Tibial nerve (tissue), 3 donors: ENCODE results near the gene ADAT3.

Experiments used
- POLR2A ChIP-seq, 2 donors: fragments of 450-650 bp; IDR thresholded peaks; one replicate each; pipeline ENCODE4 v1.6.1; 2017; ENCODE audit warnings: antibody characterized with exemption in 2 of 2, mild to moderate bottlenecking in 2 of 2, moderate library complexity in 2 of 2
- TF ChIP-seq, protein P1 (sequence below), 5 experiments: fragments of 200-600 bp in 3 of 5; fragments of 450-650 bp in 2 of 5; sonication (generic) in 3 of 5; IDR thresholded peaks; one replicate each; pipeline ENCODE4 v1.5.1; 2016 to 2019; ENCODE audit warnings: antibody characterized with exemption in 5 of 5, mild to moderate bottlenecking in 3 of 5, moderate library complexity in 2 of 5

GRCh38 chr19:1935484-1936208 lies 30.4 kb downstream of the ADAT3 start:
- TF ChIP-seq, protein P1, sequence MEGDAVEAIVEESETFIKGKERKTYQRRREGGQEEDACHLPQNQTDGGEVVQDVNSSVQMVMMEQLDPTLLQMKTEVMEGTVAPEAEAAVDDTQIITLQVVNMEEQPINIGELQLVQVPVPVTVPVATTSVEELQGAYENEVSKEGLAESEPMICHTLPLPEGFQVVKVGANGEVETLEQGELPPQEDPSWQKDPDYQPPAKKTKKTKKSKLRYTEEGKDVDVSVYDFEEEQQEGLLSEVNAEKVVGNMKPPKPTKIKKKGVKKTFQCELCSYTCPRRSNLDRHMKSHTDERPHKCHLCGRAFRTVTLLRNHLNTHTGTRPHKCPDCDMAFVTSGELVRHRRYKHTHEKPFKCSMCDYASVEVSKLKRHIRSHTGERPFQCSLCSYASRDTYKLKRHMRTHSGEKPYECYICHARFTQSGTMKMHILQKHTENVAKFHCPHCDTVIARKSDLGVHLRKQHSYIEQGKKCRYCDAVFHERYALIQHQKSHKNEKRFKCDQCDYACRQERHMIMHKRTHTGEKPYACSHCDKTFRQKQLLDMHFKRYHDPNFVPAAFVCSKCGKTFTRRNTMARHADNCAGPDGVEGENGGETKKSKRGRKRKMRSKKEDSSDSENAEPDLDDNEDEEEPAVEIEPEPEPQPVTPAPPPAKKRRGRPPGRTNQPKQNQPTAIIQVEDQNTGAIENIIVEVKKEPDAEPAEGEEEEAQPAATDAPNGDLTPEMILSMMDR (IDR thresholded peaks at IDR 0.05): no peak
- TF ChIP-seq POLR2A (IDR thresholded peaks at IDR 0.05): no peak
